K562 (cell line): ENCODE data around the gene PMIS2. TPM values are rescaled to one million over a fixed set of nuclear protein-coding genes. Genes with fewer than 3 reads are reported as not detected.

ENCODE experiments used
- CREB1 ChIP-seq, 2 experiments: sonication (generic) in 1 of 2; formaldehyde crosslinking in 1 of 2; IDR thresholded peaks; 2 replicates each; pipeline versions ENCODE4 v1.6.1 to v1.8.0; 2012 to 2022; ENCODE audit warnings: inconsistent platforms in 1 of 2, mild to moderate bottlenecking in 1 of 2, missing genetic modification reagents in 1 of 2, moderate library complexity in 1 of 2
- DPF2 ChIP-seq: fragments of 450-650 bp; IDR thresholded peaks from 2 replicates; pipeline ENCODE4 v1.6.1; 2016
- NRF1 ChIP-seq, 2 experiments: fragments of 450-650 bp; IDR thresholded peaks in 1 of 2; conservative IDR thresholded peaks in 1 of 2; 2 replicates each; pipeline ENCODE4 v1.6.1; 2014; ENCODE audit warnings: mild to moderate bottlenecking in 2 of 2
- PRMT5 ChIP-seq: sonication (generic); formaldehyde crosslinking; IDR thresholded peaks from 2 replicates; pipeline ENCODE4 v1.5.0; 2020; ENCODE audit warnings: missing genetic modification reagents
- PTTG1 ChIP-seq: fragments of 450-650 bp; IDR thresholded peaks from 2 replicates; pipeline ENCODE4 v1.6.1; 2016; ENCODE audit warnings: low read depth, mild to moderate bottlenecking, missing genetic modification characterization, missing compliant biosample characterization
- SRSF1 ChIP-seq: fragments of 200-400 bp; formaldehyde crosslinking; IDR thresholded peaks from 2 replicates; pipeline ENCODE4 v1.6.1; 2017; ENCODE audit warnings: mild to moderate bottlenecking, low read depth, low read length, moderate library complexity
- ZKSCAN3 ChIP-seq: fragments of 250-450 bp; sonication (Bioruptor Pico); IDR thresholded peaks from 2 replicates; pipeline ENCODE4 v1.4.0; 2020
- ZNF436 ChIP-seq: fragments of 250-450, 450-650 bp; sonication (Bioruptor Pico); formaldehyde crosslinking; IDR thresholded peaks from 2 replicates; pipeline ENCODE4 v1.7.0; 2020; ENCODE audit warnings: mild to moderate bottlenecking
- ZNF717 ChIP-seq: fragments of 250-450 bp; sonication (Bioruptor Pico); IDR thresholded peaks from 2 replicates; pipeline ENCODE4 v1.5.0; 2021
- polyA plus RNA-seq, 8 experiments: library from polyadenylated mRNA; depleted of rRNA in 4 of 8; stranded (reverse) in 5 of 8; unstranded in 3 of 8; fragments of >200 nt; fragmentation: Nextera tagmentation in 2 of 8; fragmentation: Illumina TruSeq in 1 of 8; extraction: Ambion mirVana in 2 of 8; extraction: Trizol in 1 of 8; gene quantifications; 2 replicates each; pipeline versions ENCODE4 v1.2.1 to v1.2.3, GENCODE V29; 2011 to 2014; ENCODE audit warnings: inconsistent platforms in 1 of 8, missing spikeins in 1 of 8
- total RNA-seq, 7 experiments: library from RNA; depleted of rRNA in 6 of 7; stranded (reverse); fragments of >200 nt in 6 of 7; fragmentation: Illumina TruSeq in 2 of 7; extraction: Trizol in 2 of 7; gene quantifications; 2 replicates each; pipeline versions ENCODE4 v1.2.1 to v1.2.3, GENCODE V29; 2011 to 2021; ENCODE audit warnings: low replicate concordance in 1 of 7
- TF ChIP-seq, protein P1 (sequence below): fragments of 450-650 bp; IDR thresholded peaks from 2 replicates; pipeline ENCODE4 v1.6.1; 2016
- TF ChIP-seq, protein P2 (sequence below): fragments of 450-650 bp; IDR thresholded peaks from 2 replicates; pipeline ENCODE4 v1.7.1; 2018; ENCODE audit warnings: mild to moderate bottlenecking, low read depth; ENCODE audit not compliant: partially characterized antibody
- TF ChIP-seq, protein P3 (sequence below): IDR thresholded peaks from 3 replicates; pipeline ENCODE4 v1.6.1; 2011; ENCODE audit warnings: borderline replicate concordance, mild to moderate bottlenecking, moderate library complexity; ENCODE audit not compliant: insufficient read length; ENCODE audit errors: extremely low read depth
- TF ChIP-seq, protein P4 (sequence below): sonication (generic); formaldehyde crosslinking; IDR thresholded peaks from 2 replicates; pipeline ENCODE4 v1.8.1; 2022; ENCODE audit warnings: missing genetic modification reagents
- TF ChIP-seq, protein P5 (sequence below): fragments of 450-650 bp; IDR thresholded peaks from 2 replicates; pipeline ENCODE4 v1.6.1; 2014; ENCODE audit warnings: low read depth, mild to moderate bottlenecking, moderate library complexity, borderline replicate concordance
- TF ChIP-seq, protein P6 (sequence below): fragments of 450-650 bp; formaldehyde crosslinking; IDR thresholded peaks from 2 replicates; pipeline ENCODE4 v1.4.0; 2022; ENCODE audit warnings: missing genetic modification characterization

Gene PMIS2
- total and polyA plus RNA-seq, 9 of the 15 experiments (the other 6 are each of a cell fraction or from before 2014, with no cell fraction given): not detected

DNA sequence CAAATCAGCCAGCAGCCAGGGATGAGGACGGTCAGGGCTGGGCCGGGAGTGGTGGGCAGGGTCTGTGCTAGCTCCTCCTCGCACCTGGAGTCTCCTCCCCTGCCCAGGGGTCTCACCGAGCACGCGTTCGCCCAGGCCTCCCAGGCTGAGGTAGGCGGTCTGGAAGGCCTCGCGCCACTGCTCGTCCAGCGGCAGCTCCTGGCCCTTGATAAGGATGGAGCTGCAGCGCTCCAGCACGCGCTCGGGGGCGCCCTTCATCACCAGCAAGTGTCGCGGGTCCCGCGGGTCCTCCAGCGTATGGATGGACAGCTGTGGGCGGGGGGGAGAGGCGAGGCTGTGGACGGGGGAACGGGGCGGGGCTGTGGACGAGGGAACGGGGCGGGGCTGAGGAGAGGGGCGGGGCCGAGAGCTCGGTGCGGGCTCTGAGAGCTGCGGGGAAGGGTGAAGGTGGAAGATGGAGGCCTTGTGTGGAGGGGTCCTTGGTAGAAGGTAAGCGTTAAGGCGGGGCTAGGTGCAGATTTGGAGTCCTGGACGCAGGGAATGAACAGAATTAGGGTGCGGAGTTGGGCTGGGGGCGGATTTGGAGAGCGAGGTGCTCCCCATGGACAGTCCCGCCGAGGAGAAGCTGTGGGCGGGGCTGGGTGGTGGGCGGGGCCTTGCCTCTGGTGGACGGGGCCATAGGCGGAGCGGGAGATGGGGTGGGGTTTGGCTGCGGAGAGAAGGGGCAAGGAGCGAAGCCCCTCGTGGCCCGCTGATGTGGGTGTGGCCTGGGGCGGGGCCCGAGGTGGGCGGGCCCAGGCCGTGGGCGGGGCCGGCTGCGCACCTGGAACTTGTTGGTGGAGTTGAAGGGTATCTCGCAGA, 28.2 kb upstream of the PMIS2 start (continued):
- TF ChIP-seq, protein P1, sequence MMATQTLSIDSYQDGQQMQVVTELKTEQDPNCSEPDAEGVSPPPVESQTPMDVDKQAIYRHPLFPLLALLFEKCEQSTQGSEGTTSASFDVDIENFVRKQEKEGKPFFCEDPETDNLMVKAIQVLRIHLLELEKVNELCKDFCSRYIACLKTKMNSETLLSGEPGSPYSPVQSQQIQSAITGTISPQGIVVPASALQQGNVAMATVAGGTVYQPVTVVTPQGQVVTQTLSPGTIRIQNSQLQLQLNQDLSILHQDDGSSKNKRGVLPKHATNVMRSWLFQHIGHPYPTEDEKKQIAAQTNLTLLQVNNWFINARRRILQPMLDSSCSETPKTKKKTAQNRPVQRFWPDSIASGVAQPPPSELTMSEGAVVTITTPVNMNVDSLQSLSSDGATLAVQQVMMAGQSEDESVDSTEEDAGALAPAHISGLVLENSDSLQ: peak; percentile 61
- no peak for TF ChIP-seq CREB1 (IDR thresholded peaks at IDR 0.05)
- no peak; the same call in 1 of the 2 replicates for TF ChIP-seq CREB1 (CRISPR knock-in tag; IDR thresholded peaks at IDR 0.05)
- no peak for TF ChIP-seq PRMT5 (CRISPR knock-in tag)
- TF ChIP-seq, protein P2, sequence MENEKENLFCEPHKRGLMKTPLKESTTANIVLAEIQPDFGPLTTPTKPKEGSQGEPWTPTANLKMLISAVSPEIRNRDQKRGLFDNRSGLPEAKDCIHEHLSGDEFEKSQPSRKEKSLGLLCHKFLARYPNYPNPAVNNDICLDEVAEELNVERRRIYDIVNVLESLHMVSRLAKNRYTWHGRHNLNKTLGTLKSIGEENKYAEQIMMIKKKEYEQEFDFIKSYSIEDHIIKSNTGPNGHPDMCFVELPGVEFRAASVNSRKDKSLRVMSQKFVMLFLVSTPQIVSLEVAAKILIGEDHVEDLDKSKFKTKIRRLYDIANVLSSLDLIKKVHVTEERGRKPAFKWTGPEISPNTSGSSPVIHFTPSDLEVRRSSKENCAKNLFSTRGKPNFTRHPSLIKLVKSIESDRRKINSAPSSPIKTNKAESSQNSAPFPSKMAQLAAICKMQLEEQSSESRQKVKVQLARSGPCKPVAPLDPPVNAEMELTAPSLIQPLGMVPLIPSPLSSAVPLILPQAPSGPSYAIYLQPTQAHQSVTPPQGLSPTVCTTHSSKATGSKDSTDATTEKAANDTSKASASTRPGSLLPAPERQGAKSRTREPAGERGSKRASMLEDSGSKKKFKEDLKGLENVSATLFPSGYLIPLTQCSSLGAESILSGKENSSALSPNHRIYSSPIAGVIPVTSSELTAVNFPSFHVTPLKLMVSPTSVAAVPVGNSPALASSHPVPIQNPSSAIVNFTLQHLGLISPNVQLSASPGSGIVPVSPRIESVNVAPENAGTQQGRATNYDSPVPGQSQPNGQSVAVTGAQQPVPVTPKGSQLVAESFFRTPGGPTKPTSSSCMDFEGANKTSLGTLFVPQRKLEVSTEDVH: no peak
- no peak for TF ChIP-seq ZNF436
- TF ChIP-seq PTTG1: no peak
- TF ChIP-seq ZKSCAN3 (CRISPR knock-in tag): no peak
- TF ChIP-seq DPF2: no peak
- TF ChIP-seq, protein P3, sequence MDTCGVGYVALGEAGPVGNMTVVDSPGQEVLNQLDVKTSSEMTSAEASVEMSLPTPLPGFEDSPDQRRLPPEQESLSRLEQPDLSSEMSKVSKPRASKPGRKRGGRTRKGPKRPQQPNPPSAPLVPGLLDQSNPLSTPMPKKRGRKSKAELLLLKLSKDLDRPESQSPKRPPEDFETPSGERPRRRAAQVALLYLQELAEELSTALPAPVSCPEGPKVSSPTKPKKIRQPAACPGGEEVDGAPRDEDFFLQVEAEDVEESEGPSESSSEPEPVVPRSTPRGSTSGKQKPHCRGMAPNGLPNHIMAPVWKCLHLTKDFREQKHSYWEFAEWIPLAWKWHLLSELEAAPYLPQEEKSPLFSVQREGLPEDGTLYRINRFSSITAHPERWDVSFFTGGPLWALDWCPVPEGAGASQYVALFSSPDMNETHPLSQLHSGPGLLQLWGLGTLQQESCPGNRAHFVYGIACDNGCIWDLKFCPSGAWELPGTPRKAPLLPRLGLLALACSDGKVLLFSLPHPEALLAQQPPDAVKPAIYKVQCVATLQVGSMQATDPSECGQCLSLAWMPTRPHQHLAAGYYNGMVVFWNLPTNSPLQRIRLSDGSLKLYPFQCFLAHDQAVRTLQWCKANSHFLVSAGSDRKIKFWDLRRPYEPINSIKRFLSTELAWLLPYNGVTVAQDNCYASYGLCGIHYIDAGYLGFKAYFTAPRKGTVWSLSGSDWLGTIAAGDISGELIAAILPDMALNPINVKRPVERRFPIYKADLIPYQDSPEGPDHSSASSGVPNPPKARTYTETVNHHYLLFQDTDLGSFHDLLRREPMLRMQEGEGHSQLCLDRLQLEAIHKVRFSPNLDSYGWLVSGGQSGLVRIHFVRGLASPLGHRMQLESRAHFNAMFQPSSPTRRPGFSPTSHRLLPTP: no peak
- TF ChIP-seq NRF1 (conservative IDR thresholded peaks at IDR 0.05 in 1 of 2, IDR thresholded peaks at IDR 0.05 in 1 of 2): peak; percentile 67 to 68
- TF ChIP-seq, protein P4, sequence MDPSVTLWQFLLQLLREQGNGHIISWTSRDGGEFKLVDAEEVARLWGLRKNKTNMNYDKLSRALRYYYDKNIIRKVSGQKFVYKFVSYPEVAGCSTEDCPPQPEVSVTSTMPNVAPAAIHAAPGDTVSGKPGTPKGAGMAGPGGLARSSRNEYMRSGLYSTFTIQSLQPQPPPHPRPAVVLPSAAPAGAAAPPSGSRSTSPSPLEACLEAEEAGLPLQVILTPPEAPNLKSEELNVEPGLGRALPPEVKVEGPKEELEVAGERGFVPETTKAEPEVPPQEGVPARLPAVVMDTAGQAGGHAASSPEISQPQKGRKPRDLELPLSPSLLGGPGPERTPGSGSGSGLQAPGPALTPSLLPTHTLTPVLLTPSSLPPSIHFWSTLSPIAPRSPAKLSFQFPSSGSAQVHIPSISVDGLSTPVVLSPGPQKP (CRISPR knock-in tag): no peak
- TF ChIP-seq, protein P5, sequence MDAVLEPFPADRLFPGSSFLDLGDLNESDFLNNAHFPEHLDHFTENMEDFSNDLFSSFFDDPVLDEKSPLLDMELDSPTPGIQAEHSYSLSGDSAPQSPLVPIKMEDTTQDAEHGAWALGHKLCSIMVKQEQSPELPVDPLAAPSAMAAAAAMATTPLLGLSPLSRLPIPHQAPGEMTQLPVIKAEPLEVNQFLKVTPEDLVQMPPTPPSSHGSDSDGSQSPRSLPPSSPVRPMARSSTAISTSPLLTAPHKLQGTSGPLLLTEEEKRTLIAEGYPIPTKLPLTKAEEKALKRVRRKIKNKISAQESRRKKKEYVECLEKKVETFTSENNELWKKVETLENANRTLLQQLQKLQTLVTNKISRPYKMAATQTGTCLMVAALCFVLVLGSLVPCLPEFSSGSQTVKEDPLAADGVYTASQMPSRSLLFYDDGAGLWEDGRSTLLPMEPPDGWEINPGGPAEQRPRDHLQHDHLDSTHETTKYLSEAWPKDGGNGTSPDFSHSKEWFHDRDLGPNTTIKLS: no peak
- no peak for TF ChIP-seq SRSF1
- TF ChIP-seq, protein P6, sequence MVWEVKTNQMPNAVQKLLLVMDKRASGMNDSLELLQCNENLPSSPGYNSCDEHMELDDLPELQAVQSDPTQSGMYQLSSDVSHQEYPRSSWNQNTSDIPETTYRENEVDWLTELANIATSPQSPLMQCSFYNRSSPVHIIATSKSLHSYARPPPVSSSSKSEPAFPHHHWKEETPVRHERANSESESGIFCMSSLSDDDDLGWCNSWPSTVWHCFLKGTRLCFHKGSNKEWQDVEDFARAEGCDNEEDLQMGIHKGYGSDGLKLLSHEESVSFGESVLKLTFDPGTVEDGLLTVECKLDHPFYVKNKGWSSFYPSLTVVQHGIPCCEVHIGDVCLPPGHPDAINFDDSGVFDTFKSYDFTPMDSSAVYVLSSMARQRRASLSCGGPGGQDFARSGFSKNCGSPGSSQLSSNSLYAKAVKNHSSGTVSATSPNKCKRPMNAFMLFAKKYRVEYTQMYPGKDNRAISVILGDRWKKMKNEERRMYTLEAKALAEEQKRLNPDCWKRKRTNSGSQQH (CRISPR knock-in tag): no peak
- TF ChIP-seq ZNF717: no peak
